Measurements from ENCODE around the gene CNTNAP2.

Gene CNTNAP2

DNA sequence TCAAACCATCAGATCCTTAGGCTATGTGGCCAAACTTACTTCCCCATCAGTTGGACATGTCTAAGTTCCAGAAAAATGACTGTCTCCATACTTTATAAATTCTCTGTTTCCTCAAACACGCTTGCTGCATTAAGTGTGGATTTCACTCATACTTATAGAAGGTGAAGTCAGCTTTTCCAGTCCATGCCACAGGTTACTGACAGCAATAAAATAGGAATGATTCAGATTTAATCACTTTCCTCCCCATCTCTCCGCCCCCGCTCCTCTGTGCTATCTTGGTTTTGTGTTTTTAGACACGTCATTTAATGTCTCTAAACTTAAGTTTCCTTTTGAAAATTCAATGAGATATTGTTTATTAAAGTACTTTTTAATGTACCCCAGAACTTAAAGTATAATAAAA is 1376.0 kb downstream of the CNTNAP2 start:
- no peak overlapping the region for H3K9ac ChIP-seq (ENCODE audit: low read length)
- H3K4me3 ChIP-seq (ENCODE audit: low read depth, low read length), result no peak overlapping the region
- H2BK120ac ChIP-seq (ENCODE audit: insufficient read depth, low read length, poor library complexity), result no peak overlapping the region
- no peak overlapping the region for H2AK5ac ChIP-seq (ENCODE audit: low read length)
- H2BK5ac ChIP-seq (ENCODE audit: low read depth, low read length, poor library complexity), result no peak overlapping the region
- no peak for DNase-seq
- no peak overlapping the region for H3K4me2 ChIP-seq (ENCODE audit: low read length)
- H3K27ac ChIP-seq (ENCODE audit: low read depth, low read length), result no peak overlapping the region
- H3K14ac ChIP-seq (ENCODE audit: low read length), result no peak overlapping the region
- no peak overlapping the region for H3K23ac ChIP-seq (ENCODE audit: low read length)
- no peaks in the 10 kb centered on the region for H3K9me3 ChIP-seq (ENCODE audit: insufficient read depth, low read depth, low read length)
- H2BK12ac ChIP-seq (ENCODE audit: low read length), result no peak overlapping the region
- no peaks in the 10 kb centered on the region for H3K4me1 ChIP-seq (ENCODE audit: control insufficient read depth in 1 of 2, insufficient read depth in 2 of 2, low read length in 2 of 2)
- H3K18ac ChIP-seq (ENCODE audit: low read length), result no peak overlapping the region
- no peaks in the 10 kb centered on the region for H3K36me3 ChIP-seq (ENCODE audit: control insufficient read depth in 1 of 2, insufficient read depth in 2 of 2, low read length in 2 of 2)
- no peaks in the 10 kb centered on the region for H3K27me3 ChIP-seq (ENCODE audit: insufficient read depth, low read length)
- no peak overlapping the region for H4K12ac ChIP-seq (ENCODE audit: low read depth, low read length)
- no peak overlapping the region for H4K91ac ChIP-seq (ENCODE audit: low read depth, low read length)
- no peak overlapping the region for H2AFZ ChIP-seq (ENCODE audit: insufficient read depth, low read length, poor library complexity)
- H3K79me1 ChIP-seq (ENCODE audit: low read length), result no peaks in the 10 kb centered on the region
- H4K8ac ChIP-seq (ENCODE audit: low read depth, low read length), result no peak overlapping the region
- no peaks in the 10 kb centered on the region for H3K79me2 ChIP-seq (ENCODE audit: control insufficient read depth, insufficient read depth, low read length, poor library complexity)
- no peak overlapping the region for H3K4ac ChIP-seq (ENCODE audit: low read depth, low read length)
- no CpG with 5 or more reads among the region's 4 CpGs for WGBS (ENCODE audit: extremely low coverage, insufficient coverage, insufficient read length)

DNA sequence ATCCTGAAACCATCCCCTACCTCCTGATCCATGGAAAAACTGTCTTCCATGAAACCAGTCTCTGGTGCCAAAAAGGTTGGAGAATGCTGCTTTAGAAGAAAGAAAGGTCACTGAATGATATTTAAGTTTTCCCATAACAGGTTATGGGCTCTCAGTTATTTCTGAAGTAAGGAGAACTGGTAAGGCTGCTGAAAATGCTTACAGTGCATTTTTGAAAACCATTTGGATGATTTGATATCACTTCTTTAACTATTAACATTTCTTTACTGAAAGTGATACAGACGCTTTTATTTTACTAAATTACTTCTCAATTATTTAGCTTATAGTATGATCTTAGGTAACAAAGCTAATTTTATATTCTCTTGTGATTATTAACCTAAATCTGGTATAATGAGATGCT is 1379.6 kb downstream of the CNTNAP2 start:
- Histone ChIP-seq H3K4ac (ENCODE audit: low read depth, low read length) (no peak overlapping the region), H3K27ac (ENCODE audit: low read depth, low read length) (no peak overlapping the region), H3K4me2 (ENCODE audit: low read length) (no peak overlapping the region), H2AK5ac (ENCODE audit: low read length) (no peak overlapping the region), H4K8ac (ENCODE audit: low read depth, low read length) (no peak overlapping the region), H3K36me3 (ENCODE audit: control insufficient read depth in 1 of 2, insufficient read depth in 2 of 2, low read length in 2 of 2) (no peaks in the 10 kb centered on the region), H3K4me3 (ENCODE audit: low read depth, low read length) (no peak overlapping the region), H3K79me1 (ENCODE audit: low read length) (no peaks in the 10 kb centered on the region), H3K9ac (ENCODE audit: low read length) (no peak overlapping the region), H2BK12ac (ENCODE audit: low read length) (no peak overlapping the region), H3K4me1 (ENCODE audit: control insufficient read depth in 1 of 2, insufficient read depth in 2 of 2, low read length in 2 of 2) (no peaks in the 10 kb centered on the region), H2BK120ac (ENCODE audit: insufficient read depth, low read length, poor library complexity) (no peak overlapping the region), H3K23ac (ENCODE audit: low read length) (no peak overlapping the region), H2AFZ (ENCODE audit: insufficient read depth, low read length, poor library complexity) (no peak overlapping the region), H3K18ac (ENCODE audit: low read length) (no peak overlapping the region), H3K79me2 (ENCODE audit: control insufficient read depth, insufficient read depth, low read length, poor library complexity) (no peaks in the 10 kb centered on the region), H3K27me3 (ENCODE audit: insufficient read depth, low read length) (no peaks in the 10 kb centered on the region), H3K14ac (ENCODE audit: low read length) (no peak overlapping the region), H2BK5ac (ENCODE audit: low read depth, low read length, poor library complexity) (no peak overlapping the region), H4K12ac (ENCODE audit: low read depth, low read length) (no peak overlapping the region), H3K9me3 (ENCODE audit: insufficient read depth, low read depth, low read length) (no peaks in the 10 kb centered on the region), H4K91ac (ENCODE audit: low read depth, low read length) (no peak overlapping the region)
- WGBS (ENCODE audit: extremely low coverage, insufficient coverage, insufficient read length), result no CpG with 5 or more reads among the region's 1 CpG
- DNase-seq, result no peak

DNA sequence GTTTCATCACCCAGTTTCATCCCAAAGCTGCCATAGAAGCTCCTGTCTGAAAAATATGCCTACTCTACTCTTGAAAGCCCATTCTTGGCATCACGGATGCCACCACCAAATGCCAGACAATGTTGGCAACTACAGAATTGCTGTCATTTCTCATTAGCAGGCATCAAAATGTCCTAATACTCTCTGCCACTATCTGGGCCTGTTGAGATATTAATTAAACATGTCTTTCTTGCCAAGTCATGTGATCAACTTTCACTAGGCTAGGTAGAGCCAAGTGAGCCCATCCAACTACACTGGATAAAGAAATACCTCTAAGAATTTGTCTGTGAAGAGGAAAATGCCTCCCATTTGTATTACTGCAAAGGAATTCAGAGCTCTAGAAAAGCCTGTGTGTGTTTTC is 1380.6 kb downstream of the CNTNAP2 start:
- Histone ChIP-seq H4K8ac (ENCODE audit: low read depth, low read length) (no peak overlapping the region), H4K12ac (ENCODE audit: low read depth, low read length) (no peak overlapping the region), H3K36me3 (ENCODE audit: control insufficient read depth in 1 of 2, insufficient read depth in 2 of 2, low read length in 2 of 2) (no peaks in the 10 kb centered on the region), H2AK5ac (ENCODE audit: low read length) (no peak overlapping the region), H2AFZ (ENCODE audit: insufficient read depth, low read length, poor library complexity) (no peak overlapping the region), H4K91ac (ENCODE audit: low read depth, low read length) (no peak overlapping the region), H3K27ac (ENCODE audit: low read depth, low read length) (no peak overlapping the region), H2BK5ac (ENCODE audit: low read depth, low read length, poor library complexity) (no peak overlapping the region), H3K23ac (ENCODE audit: low read length) (no peak overlapping the region), H3K27me3 (ENCODE audit: insufficient read depth, low read length) (no peaks in the 10 kb centered on the region), H3K18ac (ENCODE audit: low read length) (no peak overlapping the region), H3K4me2 (ENCODE audit: low read length) (no peak overlapping the region), H3K4me3 (ENCODE audit: low read depth, low read length) (no peak overlapping the region), H3K9me3 (ENCODE audit: insufficient read depth, low read depth, low read length) (no peaks in the 10 kb centered on the region), H2BK120ac (ENCODE audit: insufficient read depth, low read length, poor library complexity) (no peak overlapping the region), H3K79me1 (ENCODE audit: low read length) (no peaks in the 10 kb centered on the region), H3K4ac (ENCODE audit: low read depth, low read length) (no peak overlapping the region), H3K4me1 (ENCODE audit: control insufficient read depth in 1 of 2, insufficient read depth in 2 of 2, low read length in 2 of 2) (no peaks in the 10 kb centered on the region), H2BK12ac (ENCODE audit: low read length) (no peak overlapping the region), H3K9ac (ENCODE audit: low read length) (no peak overlapping the region), H3K14ac (ENCODE audit: low read length) (no peak overlapping the region), H3K79me2 (ENCODE audit: control insufficient read depth, insufficient read depth, low read length, poor library complexity) (no peaks in the 10 kb centered on the region)
- no peak for DNase-seq
- no CpG with 5 or more reads among the region's 1 CpG for WGBS (ENCODE audit: extremely low coverage, insufficient coverage, insufficient read length)

DNA sequence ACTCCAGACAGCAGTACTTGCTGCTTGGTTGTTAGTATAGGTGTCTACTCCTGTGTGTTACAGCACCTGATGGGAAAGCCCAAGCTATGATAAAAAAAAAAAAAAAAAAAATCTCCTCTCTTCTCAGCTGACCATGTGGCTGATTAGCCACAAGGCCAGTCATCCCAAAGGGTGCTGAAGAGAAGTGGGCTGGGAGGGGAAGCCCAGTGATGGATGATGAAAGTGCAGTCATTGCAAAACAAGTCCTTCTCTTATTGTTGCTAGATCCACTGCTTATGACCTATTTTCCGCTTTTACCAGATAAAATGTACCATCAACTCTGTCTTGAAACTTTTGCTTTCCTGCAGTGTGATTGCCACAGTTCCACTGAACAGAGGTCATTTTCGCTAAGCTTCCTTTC is 1381.5 kb downstream of the CNTNAP2 start:
- Histone ChIP-seq H2BK12ac (ENCODE audit: low read length) (no peak overlapping the region), H4K8ac (ENCODE audit: low read depth, low read length) (no peak overlapping the region), H3K4me1 (ENCODE audit: control insufficient read depth in 1 of 2, insufficient read depth in 2 of 2, low read length in 2 of 2) (no peaks in the 10 kb centered on the region), H2BK120ac (ENCODE audit: insufficient read depth, low read length, poor library complexity) (no peak overlapping the region), H3K9me3 (ENCODE audit: insufficient read depth, low read depth, low read length) (no peaks in the 10 kb centered on the region), H3K36me3 (ENCODE audit: control insufficient read depth in 1 of 2, insufficient read depth in 2 of 2, low read length in 2 of 2) (no peaks in the 10 kb centered on the region), H4K91ac (ENCODE audit: low read depth, low read length) (no peak overlapping the region), H2AK5ac (ENCODE audit: low read length) (no peak overlapping the region), H3K14ac (ENCODE audit: low read length) (no peak overlapping the region), H3K27me3 (ENCODE audit: insufficient read depth, low read length) (no peaks in the 10 kb centered on the region), H3K18ac (ENCODE audit: low read length) (no peak overlapping the region), H3K23ac (ENCODE audit: low read length) (no peak overlapping the region), H3K27ac (ENCODE audit: low read depth, low read length) (no peak overlapping the region), H2AFZ (ENCODE audit: insufficient read depth, low read length, poor library complexity) (no peak overlapping the region), H3K9ac (ENCODE audit: low read length) (no peak overlapping the region), H4K12ac (ENCODE audit: low read depth, low read length) (no peak overlapping the region), H2BK5ac (ENCODE audit: low read depth, low read length, poor library complexity) (no peak overlapping the region), H3K4me3 (ENCODE audit: low read depth, low read length) (no peak overlapping the region), H3K4ac (ENCODE audit: low read depth, low read length) (no peak overlapping the region), H3K4me2 (ENCODE audit: low read length) (no peak overlapping the region), H3K79me1 (ENCODE audit: low read length) (no peaks in the 10 kb centered on the region), H3K79me2 (ENCODE audit: control insufficient read depth, insufficient read depth, low read length, poor library complexity) (no peaks in the 10 kb centered on the region)
- no CpG with 5 or more reads among the region's 2 CpGs for WGBS (ENCODE audit: extremely low coverage, insufficient coverage, insufficient read length)
- no peak for DNase-seq
